SK-N-SH (cell line): ENCODE measurements around the gene ARFGAP1. TPM values are rescaled to one million over a fixed set of nuclear protein-coding genes. Genes with fewer than 3 reads are reported as not detected.

Experiments
- CTCF ChIA-PET: fragments of 300-600, 350-600 bp; formaldehyde crosslinking; extraction: SDS; loops from one replicate; lab custom pipeline; 2021; lab: Yijun Ruan, JAX
- POLR2A ChIA-PET: fragments of 350-600 bp; sonication (Branson Sonifier 250); formaldehyde crosslinking; extraction: SDS; loops from one replicate; lab custom pipeline; 2020; ENCODE audit warnings: antibody characterized with exemption, inconsistent platforms; lab: Yijun Ruan, JAX
- DNase-seq: peaks from one replicate; pipeline ENCODE4 v3.0.0; 2012
- H2AFZ ChIP-seq: fragments of 200-600 bp; sonication (generic); 2 replicates; pipeline ENCODE4 v1.8.1; 2016; ENCODE audit warnings: antibody characterized with exemption, mild to moderate bottlenecking, low read depth
- H3F3A ChIP-seq: fragments of 200-600 bp; sonication (generic); replicated peaks from 2 replicates; pipeline ENCODE3; 2016; ENCODE audit warnings: antibody characterized with exemption, mild to moderate bottlenecking; ENCODE audit not compliant: insufficient read depth
- H3K27ac ChIP-seq, 2 experiments: fragments of 200-500 bp in 1 of 2; fragments of 200-600 bp in 1 of 2; sonication (Bioruptor generic) in 1 of 2; sonication (generic), shearing (Covaris generic) in 1 of 2; 2 replicates each; pipeline versions ENCODE4 v1.5.1 to v1.6.1; 2014 to 2016; ENCODE audit warnings: low read depth in 2 of 2, inconsistent platforms in 1 of 2, low read length in 1 of 2, mild to moderate bottlenecking in 1 of 2, mixed read lengths in 1 of 2
- H3K27me3 ChIP-seq: fragments of 200-600 bp; sonication (generic), shearing (Covaris generic); 2 replicates; pipeline ENCODE4 v1.6.1; 2016; ENCODE audit warnings: mixed run types; ENCODE audit not compliant: insufficient read depth
- H3K36me3 ChIP-seq, 2 experiments: fragments of 200-500 bp in 1 of 2; fragments of 200-600 bp in 1 of 2; sonication (Bioruptor generic) in 1 of 2; sonication (generic) in 1 of 2; replicated peaks in 1 of 2; 2 replicates each; pipeline versions ENCODE3 to v1.5.1; 2014 to 2016; ENCODE audit warnings: low read length in 1 of 2, mild to moderate bottlenecking in 1 of 2; ENCODE audit not compliant: insufficient read depth in 2 of 2, control insufficient read depth in 1 of 2
- H3K4me1 ChIP-seq, 2 experiments: fragments of 200-500 bp in 1 of 2; fragments of 200-600 bp in 1 of 2; sonication (Bioruptor generic) in 1 of 2; sonication (generic), shearing (Covaris generic) in 1 of 2; 2 replicates each; pipeline versions ENCODE4 v1.5.1 to v1.6.1; 2014 to 2016; ENCODE audit warnings: low read depth in 1 of 2, low read length in 1 of 2, mixed run types in 1 of 2; ENCODE audit not compliant: insufficient read depth in 2 of 2, control insufficient read depth in 1 of 2
- H3K4me2 ChIP-seq: fragments of 200-600 bp; sonication (generic), shearing (Covaris generic); 2 replicates; pipeline ENCODE4 v1.6.1; 2017; ENCODE audit warnings: mixed run types
- H3K4me3 ChIP-seq, 2 experiments: fragments of 200-500 bp in 1 of 2; fragments of 200-600 bp in 1 of 2; sonication (Bioruptor generic) in 1 of 2; sonication (generic), shearing (Covaris generic) in 1 of 2; 2 replicates each; pipeline versions ENCODE4 v1.5.1 to v1.8.1; 2014 to 2016; ENCODE audit warnings: low read depth in 2 of 2, inconsistent platforms in 1 of 2, low read length in 1 of 2, mild to moderate bottlenecking in 1 of 2, mixed read lengths in 1 of 2, moderate library complexity in 1 of 2
- H3K79me2 ChIP-seq: fragments of 200-600 bp; sonication (generic); 2 replicates; pipeline ENCODE4 v1.8.1; 2017; ENCODE audit warnings: mild to moderate bottlenecking; ENCODE audit not compliant: insufficient read depth
- H3K9ac ChIP-seq: fragments of 200-600 bp; sonication (generic); 2 replicates; pipeline ENCODE4 v1.6.1; 2017; ENCODE audit warnings: mixed run types
- H3K9me2 ChIP-seq: fragments of 200-600 bp; sonication (generic); 2 replicates; pipeline ENCODE4 v1.6.1; 2017; ENCODE audit warnings: mixed run types
- H3K9me3 ChIP-seq: fragments of 200-600 bp; sonication (generic); 2 replicates; pipeline ENCODE4 v1.6.1; 2017; ENCODE audit warnings: mixed run types, mild to moderate bottlenecking, moderate library complexity
- H4K20me1 ChIP-seq: fragments of 200-600 bp; sonication (generic); 2 replicates; pipeline ENCODE4 v1.6.1; 2017; ENCODE audit warnings: mild to moderate bottlenecking, mixed run types; ENCODE audit not compliant: insufficient read depth
- CHD2 ChIP-seq: fragments of 150-350 bp; IDR thresholded peaks from 2 replicates; pipeline ENCODE4 v1.6.1; 2018; ENCODE audit warnings: low read length; ENCODE audit not compliant: partially characterized antibody
- CTCF ChIP-seq: fragments of 200-600 bp; sonication (generic); IDR thresholded peaks from 2 replicates; pipeline ENCODE4 v1.6.1; 2017; ENCODE audit warnings: antibody characterized with exemption, mild to moderate bottlenecking, moderate library complexity
- EP300 ChIP-seq, 2 experiments: IDR thresholded peaks; 2 replicates each; pipeline versions ENCODE4 v1.4.0 to v1.6.1; 2012; ENCODE audit warnings: borderline replicate concordance in 1 of 2, low read depth in 1 of 2, low read length in 1 of 2
- FOXJ3 ChIP-seq: sonication (generic); formaldehyde crosslinking; IDR thresholded peaks from 2 replicates; pipeline ENCODE4 v1.5.1; 2020; ENCODE audit warnings: mild to moderate bottlenecking, missing genetic modification reagents
- FOXM1 ChIP-seq: IDR thresholded peaks from 2 replicates; pipeline ENCODE4 v1.4.0; 2012; ENCODE audit warnings: low read depth, mild to moderate bottlenecking
- GATA2 ChIP-seq: sonication (generic); formaldehyde crosslinking; IDR thresholded peaks from 2 replicates; pipeline ENCODE4 v1.5.0; 2020; ENCODE audit warnings: mild to moderate bottlenecking, missing genetic modification reagents
- IRF3 ChIP-seq: fragments of 150-350 bp; IDR thresholded peaks from 2 replicates; pipeline ENCODE4 v1.6.1; 2016; ENCODE audit warnings: mild to moderate bottlenecking, low read depth, low read length
- MEF2A ChIP-seq: IDR thresholded peaks from 2 replicates; pipeline ENCODE4 v1.4.0; 2012; ENCODE audit warnings: low read depth, borderline replicate concordance
- NRF1 ChIP-seq: IDR thresholded peaks from 2 replicates; pipeline ENCODE4 v1.6.1; 2012; ENCODE audit warnings: low read depth, mild to moderate bottlenecking, low read length
- TEAD4 ChIP-seq: IDR thresholded peaks from 2 replicates; pipeline ENCODE4 v1.4.0; 2012; ENCODE audit warnings: mild to moderate bottlenecking, borderline replicate concordance; ENCODE audit not compliant: insufficient read depth
- USF2 ChIP-seq: fragments of 150-350 bp; IDR thresholded peaks from 2 replicates; pipeline ENCODE4 v1.6.1; 2017; ENCODE audit warnings: antibody characterized with exemption, low read length, low read depth, borderline replicate concordance
- YY1 ChIP-seq: IDR thresholded peaks from 2 replicates; pipeline ENCODE4 v1.4.0; 2012; ENCODE audit warnings: low read depth, mild to moderate bottlenecking
- WGBS: methylation state at CpG from one replicate; pipeline ENCODE4 v1.1.6; 2017; ENCODE audit warnings: low lambda C conversion rate; 5-methylcytosine and 5-hydroxymethylcytosine counted together
- polyA plus RNA-seq, 3 experiments: library from polyadenylated mRNA; depleted of rRNA; stranded (reverse); fragments of >200 nt; gene quantifications; 2 replicates each; pipeline ENCODE4 v1.2.3, GENCODE V29; 2012

The ARFGAP1 gene
- polyA plus RNA-seq, 1 of the 3 experiments (the other 2 are of a cell fraction): 72.7 TPM

DNA sequence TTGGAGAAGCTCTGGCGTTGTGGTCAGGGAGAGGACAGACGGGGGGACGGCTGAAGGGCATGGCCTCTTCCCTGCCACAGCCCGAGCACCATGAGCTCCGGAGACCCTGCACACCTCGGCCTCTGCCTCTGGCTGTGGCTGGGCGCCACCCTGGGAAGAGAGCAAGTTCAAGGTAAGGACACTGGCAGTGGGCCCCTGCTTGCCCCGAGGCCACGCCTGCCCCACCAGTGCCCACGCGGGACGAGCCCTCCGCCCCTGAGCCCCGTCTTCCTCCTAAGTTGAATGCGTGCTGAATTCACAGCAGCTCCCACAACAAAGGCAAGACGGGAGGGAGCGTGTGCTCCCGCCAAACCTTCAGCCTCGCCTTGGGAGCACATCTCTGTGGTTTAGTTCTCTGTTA, 22.4 kb downstream of the ARFGAP1 start:
- Histone ChIP-seq H3K36me3 (no peaks in the 10 kb centered on the region), H3K4me3 (no peak overlapping the region), H3K9ac (no peak overlapping the region), H3K27ac (no peak overlapping the region), H3K79me2 (no peaks in the 10 kb centered on the region), H2AFZ (no peak overlapping the region), H3K27me3 (peaks cover 37% of the 10 kb centered on the region), H3K4me2 (no peak overlapping the region), H3F3A (peaks cover 4% of the 10 kb centered on the region), H3K9me3 (no peaks in the 10 kb centered on the region), H4K20me1 (peaks cover 17% of the 10 kb centered on the region; the same call in 1 of the 2 replicates), H3K4me1 (no peaks in the 10 kb centered on the region; a peak in 1 of 4 replicates), H3K9me2 (no peaks in the 10 kb centered on the region)
- TF ChIP-seq NRF1 (no peak), EP300 (IDR thresholded peaks at IDR 0.05; ENCODE audit: borderline replicate concordance in 1 of 2, low read depth in 1 of 2, low read length in 1 of 2) (no peak), YY1 (no peak), IRF3 (no peak), FOXM1 (no peak), FOXJ3 (CRISPR knock-in tag) (no peak)
- ChIA-PET POLR2A (no interaction called here), CTCF (interaction anchor here (0.8 to 7.2 kb wide), 9 partner anchors 7 to 87 kb away, joined by 3 to 73 read pairs (median 5); no protein-coding TSS in a partner anchor)
- WGBS: 58% methylated on average over 10 of the region's 19 CpGs
- DNase-seq: no peak

- no peak overlapping the region for H3K4me3 ChIP-seq
- H2AFZ ChIP-seq: no peak overlapping the region
- TF ChIP-seq USF2 (no peak), NRF1 (no peak), MEF2A (no peak), GATA2 (CRISPR knock-in tag) (no peak), CTCF (peak; percentile 27), CHD2 (no peak), TEAD4 (no peak)
- POLR2A ChIA-PET: no interaction called here
- no peaks in the 10 kb centered on the region for H3K9me2 ChIP-seq
- no peak overlapping the region for H3K9ac ChIP-seq
- CTCF ChIA-PET: interaction anchor here (1.2 to 7.2 kb wide), 5 partner anchors 14 to 87 kb away, joined by 3 to 73 read pairs (median 39); no protein-coding TSS in a partner anchor
- 29% methylated on average over 17 of the region's 17 CpGs for WGBS
- no peaks in the 10 kb centered on the region; a peak in 1 of 4 replicates for H3K4me1 ChIP-seq
- no peak for DNase-seq
- no peaks in the 10 kb centered on the region for H3K9me3 ChIP-seq
- H4K20me1 ChIP-seq: peaks cover 17% of the 10 kb centered on the region; the same call in 1 of the 2 replicates
- H3K79me2 ChIP-seq: no peaks in the 10 kb centered on the region
- no peak overlapping the region for H3K4me2 ChIP-seq
- no peak overlapping the region for H3K27ac ChIP-seq
- H3K36me3 ChIP-seq: no peaks in the 10 kb centered on the region
- H3K27me3 ChIP-seq: peaks cover 40% of the 10 kb centered on the region
- peaks cover 4% of the 10 kb centered on the region for H3F3A ChIP-seq
Measured at GRCh38 chr20:63295422-63295821, 22.8 kb downstream of the ARFGAP1 start.
